KBM-7 (cell line): ENCODE measurements around the gene EPB41L2.

ENCODE experiments used
- DNase-seq: peaks from one replicate; pipeline ENCODE4 v3.0.0-alpha.2; 2015
- in situ Hi-C: fragments of 300-500 bp; cut with MboI; formaldehyde crosslinking; loops from 2 replicates; pipeline ENCODE4 v1.14.3; 2020; ENCODE audit warnings: low sequenced_read_pairs, low pct_unique_long_range_greater_than_20kb, mixed read lengths

EPB41L2 gene

GRCh38 chr6:131040866-131041265, 22.2 kb downstream of the EPB41L2 start:
- in situ Hi-C loops = no loop called here
- no peak for DNase-seq

- in situ Hi-C loops = no loop called here
- no peak for DNase-seq
Observed at GRCh38 chr6:131039345-131039680, 23.7 kb downstream of the EPB41L2 start.

GRCh38 chr6:131038597-131039344, 24.3 kb downstream of the EPB41L2 start:
- in situ Hi-C loops = no loop called here
- DNase-seq = no peak

- in situ Hi-C loops = no loop called here
- no peak for DNase-seq
Observed at GRCh38 chr6:131037194-131037897, 25.7 kb downstream of the EPB41L2 start.

GRCh38 chr6:131036601-131037000, 26.4 kb downstream of the EPB41L2 start:
- DNase-seq = no peak
- in situ Hi-C loops = no loop called here

- DNase-seq = no peak
- in situ Hi-C loops = no loop called here
Observed at GRCh38 chr6:131036143-131036542, 26.9 kb downstream of the EPB41L2 start.

GRCh38 chr6:131035582-131035981, 27.5 kb downstream of the EPB41L2 start:
- in situ Hi-C loops = no loop called here

GRCh38 chr6:131033631-131034030, 29.4 kb downstream of the EPB41L2 start:
- in situ Hi-C loops = no loop called here

More at GRCh38 chr6:131035582-131035981, 27.5 kb downstream of the EPB41L2 start:
- DNase-seq = no peak

GRCh38 chr6:131029626-131030297, 33.3 kb downstream of the EPB41L2 start:
- DNase-seq = no peak
- in situ Hi-C loops = no loop called here

More at GRCh38 chr6:131033631-131034030, 29.4 kb downstream of the EPB41L2 start:
- DNase-seq = no peak

GRCh38 chr6:131027326-131027725, 35.7 kb downstream of the EPB41L2 start:
- in situ Hi-C loops = no loop called here
- no peak for DNase-seq

GRCh38 chr6:131026243-131026642, 36.8 kb downstream of the EPB41L2 start:
- no peak for DNase-seq
- in situ Hi-C loops = no loop called here

- DNase-seq = no peak
- in situ Hi-C loops = no loop called here
Observed at GRCh38 chr6:131024565-131024964, 38.5 kb downstream of the EPB41L2 start.

GRCh38 chr6:131023834-131024504, 39.1 kb downstream of the EPB41L2 start:
- in situ Hi-C loops = no loop called here
- no peak for DNase-seq

GRCh38 chr6:131022691-131023090, 40.4 kb downstream of the EPB41L2 start:
- DNase-seq = no peak
- in situ Hi-C loops = no loop called here

GRCh38 chr6:131017962-131018361, 45.1 kb downstream of the EPB41L2 start:
- no peak for DNase-seq

GRCh38 chr6:131015630-131016263, 47.3 kb downstream of the EPB41L2 start:
- in situ Hi-C loops = no loop called here
- no peak for DNase-seq

More at GRCh38 chr6:131017962-131018361, 45.1 kb downstream of the EPB41L2 start:
- in situ Hi-C loops = no loop called here

GRCh38 chr6:131015025-131015591, 47.9 kb downstream of the EPB41L2 start:
- DNase-seq = no peak
- in situ Hi-C loops = no loop called here

GRCh38 chr6:131014080-131014776, 48.8 kb downstream of the EPB41L2 start:
- no peak for DNase-seq
- in situ Hi-C loops = no loop called here
